Measurements from ENCODE around the gene SENP7.
"Not testable (repeated sequence)": the region's sequence is repeated elsewhere in the genome, so short reads cannot be mapped to it uniquely, and the experiment has no call there.

Gene SENP7

GRCh38 chr3:101325393-101326134, 187.4 kb downstream of the SENP7 start:
- no peak for DNase-seq (ENCODE audit: low read depth)

GRCh38 chr3:101320475-101320874, 192.5 kb downstream of the SENP7 start, which contains the start of gene IMPG2:
Gene IMPG2 (minus strand): TSS chr3:101320575. CDS start chr3:101320372, 203 bp downstream.
- DNase-seq (ENCODE audit: low read depth), result no peak

GRCh38 chr3:101319531-101319930, 193.5 kb downstream of the SENP7 start:
- DNase-seq (ENCODE audit: low read depth), result no peak

GRCh38 chr3:101312545-101312944, 200.5 kb downstream of the SENP7 start:
- DNase-seq (ENCODE audit: low read depth), result no peak

GRCh38 chr3:101311676-101312075, 201.3 kb downstream of the SENP7 start:
- DNase-seq (ENCODE audit: low read depth), result no peak

- no peak for DNase-seq (ENCODE audit: low read depth)
Observed at GRCh38 chr3:101310978-101311375, 202.0 kb downstream of the SENP7 start.

- DNase-seq (ENCODE audit: low read depth), result not testable (repeated sequence)
Observed at GRCh38 chr3:101308147-101308772, 204.8 kb downstream of the SENP7 start.

GRCh38 chr3:101303836-101304235, 209.2 kb downstream of the SENP7 start:
- DNase-seq (ENCODE audit: low read depth), result no peak

GRCh38 chr3:101303089-101303731, 209.8 kb downstream of the SENP7 start:
- no peak for DNase-seq (ENCODE audit: low read depth)

GRCh38 chr3:101300073-101300472, 212.9 kb downstream of the SENP7 start:
- DNase-seq (ENCODE audit: low read depth), result no peak

GRCh38 chr3:101292027-101292426, 221.0 kb downstream of the SENP7 start:
- DNase-seq (ENCODE audit: low read depth), result no peak

GRCh38 chr3:101288294-101288693, 224.7 kb downstream of the SENP7 start:
- no peak for DNase-seq (ENCODE audit: low read depth)

GRCh38 chr3:101284757-101285156, 228.3 kb downstream of the SENP7 start:
- DNase-seq (ENCODE audit: low read depth), result no peak

- no peak for DNase-seq (ENCODE audit: low read depth)
Observed at GRCh38 chr3:101281521-101282030, 231.4 kb downstream of the SENP7 start.

- DNase-seq (ENCODE audit: low read depth), result no peak
Observed at GRCh38 chr3:101279765-101280385, 233.1 kb downstream of the SENP7 start.

GRCh38 chr3:101279162-101279561, 233.8 kb downstream of the SENP7 start:
- DNase-seq (ENCODE audit: low read depth), result no peak

GRCh38 chr3:101278727-101279126, 234.3 kb downstream of the SENP7 start:
- DNase-seq (ENCODE audit: low read depth), result no peak

Measured in activated T-helper 9 cell treated with anti-CD3 and anti-CD28 coated beads, Interleukin-2, amount 50 U/mL, for 16 hours (primary cell).